Prostate gland (tissue), 2 donors: ENCODE measurements around the gene RIT2.

Source experiments
- POLR2A ChIP-seq: fragments of 450-650 bp; IDR thresholded peaks from one replicate; pipeline ENCODE4 v1.6.1; 2016; ENCODE audit warnings: antibody characterized with exemption, mild to moderate bottlenecking
- TF ChIP-seq, protein P1 (sequence below), 4 experiments: fragments of 200-600 bp in 2 of 4; fragments of 450-650 bp in 2 of 4; sonication (generic) in 2 of 4; IDR thresholded peaks; 1 replicate in 3 of 4; 2 replicates in 1 of 4; pipeline ENCODE4 v1.5.1; 2016 to 2019; ENCODE audit warnings: antibody characterized with exemption in 4 of 4, mild to moderate bottlenecking in 2 of 4, moderate library complexity in 2 of 4

DNA sequence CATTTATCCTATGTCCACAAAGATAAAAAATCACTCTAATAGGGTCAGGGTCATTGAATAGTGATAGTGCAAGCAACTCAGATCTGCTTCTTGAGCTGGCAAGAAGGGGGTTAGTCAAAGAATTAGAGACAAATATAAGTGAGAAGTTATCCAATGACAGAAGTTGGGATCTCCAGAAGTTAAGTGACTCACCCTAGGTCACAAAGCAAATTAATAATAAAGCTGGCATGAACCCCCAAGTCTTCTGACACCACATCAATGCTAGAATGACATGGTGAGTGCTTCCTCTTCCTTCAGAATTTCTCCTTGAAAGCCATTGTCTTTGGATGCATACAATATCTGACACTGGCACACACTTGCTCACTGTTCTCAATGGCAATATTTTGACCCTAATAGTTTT is 343.5 kb downstream of the RIT2 start:
- TF ChIP-seq, protein P1, sequence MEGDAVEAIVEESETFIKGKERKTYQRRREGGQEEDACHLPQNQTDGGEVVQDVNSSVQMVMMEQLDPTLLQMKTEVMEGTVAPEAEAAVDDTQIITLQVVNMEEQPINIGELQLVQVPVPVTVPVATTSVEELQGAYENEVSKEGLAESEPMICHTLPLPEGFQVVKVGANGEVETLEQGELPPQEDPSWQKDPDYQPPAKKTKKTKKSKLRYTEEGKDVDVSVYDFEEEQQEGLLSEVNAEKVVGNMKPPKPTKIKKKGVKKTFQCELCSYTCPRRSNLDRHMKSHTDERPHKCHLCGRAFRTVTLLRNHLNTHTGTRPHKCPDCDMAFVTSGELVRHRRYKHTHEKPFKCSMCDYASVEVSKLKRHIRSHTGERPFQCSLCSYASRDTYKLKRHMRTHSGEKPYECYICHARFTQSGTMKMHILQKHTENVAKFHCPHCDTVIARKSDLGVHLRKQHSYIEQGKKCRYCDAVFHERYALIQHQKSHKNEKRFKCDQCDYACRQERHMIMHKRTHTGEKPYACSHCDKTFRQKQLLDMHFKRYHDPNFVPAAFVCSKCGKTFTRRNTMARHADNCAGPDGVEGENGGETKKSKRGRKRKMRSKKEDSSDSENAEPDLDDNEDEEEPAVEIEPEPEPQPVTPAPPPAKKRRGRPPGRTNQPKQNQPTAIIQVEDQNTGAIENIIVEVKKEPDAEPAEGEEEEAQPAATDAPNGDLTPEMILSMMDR (IDR thresholded peaks at IDR 0.05): no peak
- TF ChIP-seq POLR2A: no peak
